NCI-H1436 (cell line): ENCODE measurements around the gene BTAF1.

Source experiments
- DNase-seq: peaks from one replicate; lab custom pipeline; 2025; lab: John Stamatoyannopoulos, UW

BTAF1 gene

GRCh38 chr10:91908337-91909116 lies 15.0 kb upstream of the BTAF1 start:
- DNase-seq = peak; percentile 59

DNA sequence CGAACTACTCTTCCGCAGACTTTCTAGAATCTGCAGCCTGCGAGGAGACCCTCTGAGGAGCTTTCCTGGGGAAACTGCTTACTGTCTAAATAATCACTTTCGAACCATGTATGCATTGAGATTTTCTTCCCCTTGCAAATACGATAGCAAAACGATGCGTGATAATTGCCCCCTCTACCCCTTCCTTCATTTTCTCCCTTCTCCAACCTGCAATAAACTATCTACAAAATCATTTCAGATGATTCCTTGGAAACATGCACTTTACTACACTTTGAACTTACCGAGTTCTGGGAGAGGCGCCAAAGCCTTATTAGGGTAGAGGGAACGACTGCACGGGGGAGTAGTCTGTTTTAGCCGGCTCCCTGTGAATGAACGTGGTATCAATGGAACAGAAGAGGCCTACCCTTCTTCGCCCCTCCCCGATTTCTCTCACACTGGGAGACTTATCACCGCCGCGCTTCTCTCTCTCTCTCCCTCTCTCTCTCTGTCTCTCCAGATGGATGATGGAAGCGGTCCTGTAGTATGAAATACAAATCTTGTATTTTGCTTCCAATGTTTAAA lies 14.4 kb upstream of the BTAF1 start, which contains the start of gene FGFBP3:
FGFBP3 (minus strand) TSS at position 370 of the 561 bp plus-strand sequence. CDS start 517 bp downstream, outside the sequence.
- peak; percentile 34 for DNase-seq

- DNase-seq = no peak
These were observed 13.1 kb upstream of the BTAF1 start for GRCh38 chr10:91910467-91910866.

DNA sequence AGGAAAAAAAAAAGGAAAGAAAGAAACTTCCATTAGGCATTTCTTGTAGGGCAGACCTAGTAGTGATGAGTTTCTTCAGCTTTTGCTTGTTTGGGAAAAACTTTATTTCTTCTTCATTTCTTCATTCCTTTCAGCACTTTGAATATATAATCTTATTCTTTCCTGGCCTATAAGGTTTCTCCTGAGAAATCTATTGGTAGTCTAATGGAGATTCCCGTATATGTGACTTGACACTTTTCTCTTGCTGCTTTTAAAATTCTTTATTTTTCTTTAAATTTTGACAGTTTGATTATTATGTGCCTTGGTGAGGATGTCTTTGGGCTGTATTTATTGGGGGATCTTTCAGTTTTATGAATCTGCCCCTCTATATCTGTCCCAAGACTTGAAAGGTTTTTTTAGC lies 3.9 kb upstream of the BTAF1 start:
- no peak for DNase-seq

GRCh38 chr10:91924212-91925021 lies 847 bp downstream of the BTAF1 start:
- DNase-seq = no peak

DNA sequence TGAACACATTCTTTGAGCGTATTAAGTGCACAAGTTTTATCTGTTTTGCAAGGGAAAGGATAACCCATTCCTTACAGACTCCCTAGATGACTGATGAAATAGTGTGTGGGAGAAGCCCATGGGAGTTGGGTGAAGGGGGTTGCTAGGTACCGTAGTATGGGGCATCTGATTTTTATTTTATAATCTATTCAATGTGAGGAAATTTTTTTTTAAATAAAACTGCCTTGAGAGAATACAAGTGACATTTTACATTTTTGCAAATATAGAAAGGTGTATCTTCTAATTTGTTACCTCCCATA lies 1.4 kb downstream of the BTAF1 start:
- DNase-seq = no peak

DNA sequence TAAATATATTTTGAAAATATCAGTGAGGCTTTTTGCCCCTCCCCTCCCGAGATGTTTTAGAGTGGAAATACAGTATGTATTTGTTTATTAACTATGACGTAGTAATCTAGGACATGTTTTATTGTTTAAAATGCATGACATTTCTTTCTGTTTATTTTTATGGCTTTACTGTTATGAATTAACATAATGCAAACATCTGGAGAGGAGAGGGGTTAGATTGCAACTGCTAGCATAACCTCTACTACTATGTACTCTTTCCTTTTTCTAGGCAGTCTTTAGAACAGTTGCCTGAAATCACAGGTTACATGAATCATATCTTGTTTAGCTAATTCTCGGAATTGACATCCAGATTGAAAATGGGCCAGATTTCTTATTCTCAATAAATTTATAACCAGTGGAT lies 7.4 kb downstream of the BTAF1 start:
- no peak for DNase-seq

DNA sequence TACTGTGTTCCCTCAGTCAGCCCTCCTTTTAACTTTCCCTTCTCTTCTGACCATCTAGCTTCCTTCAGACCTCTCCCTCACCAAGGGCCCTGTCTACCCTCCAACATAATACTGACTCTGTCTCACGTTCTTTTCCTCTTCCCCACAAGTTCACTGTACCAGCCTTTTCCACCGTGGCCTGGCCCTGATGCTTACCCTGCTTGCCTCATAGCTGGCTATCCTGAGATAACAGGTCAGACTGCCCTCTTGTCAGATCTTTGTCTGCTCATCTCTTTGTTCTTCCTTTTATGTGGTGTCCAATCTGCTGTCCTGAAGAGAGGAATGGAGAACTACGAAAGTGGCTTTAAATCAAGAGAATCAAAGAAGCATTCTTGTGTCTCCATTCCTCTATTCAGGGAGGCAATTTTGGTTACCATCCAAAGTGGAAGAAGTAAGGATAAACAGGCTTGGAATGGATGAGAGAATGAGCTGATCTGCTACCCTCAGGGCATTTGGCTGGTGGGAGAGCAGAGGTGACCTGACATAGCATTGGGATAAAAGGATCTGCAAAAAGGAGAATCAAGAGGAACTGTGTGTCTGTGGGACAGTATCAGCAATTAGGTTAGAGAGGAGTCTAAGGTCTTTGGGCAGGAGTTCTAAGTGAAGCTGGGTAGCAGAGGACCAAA lies 8.1 kb downstream of the BTAF1 start:
- no peak for DNase-seq

DNA sequence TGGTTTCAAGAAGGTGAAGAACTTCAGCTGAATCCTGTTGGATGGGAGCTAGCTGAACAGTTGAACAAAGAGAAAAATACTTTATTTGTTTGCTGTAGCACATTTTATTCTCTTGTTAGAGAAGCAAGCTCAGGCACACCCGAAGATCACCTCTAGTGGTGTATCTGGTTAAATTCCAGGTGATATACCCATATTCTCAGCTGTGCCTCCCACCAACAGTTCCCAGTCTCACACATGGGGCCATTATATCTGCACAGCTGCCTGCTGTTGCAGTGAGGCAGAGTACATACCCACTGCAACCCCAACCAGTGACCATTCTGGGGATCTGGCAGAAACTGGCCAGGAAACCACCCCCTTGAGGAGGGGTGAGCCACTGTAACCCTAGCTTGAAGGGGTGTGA lies 9.2 kb downstream of the BTAF1 start:
- no peak for DNase-seq

- DNase-seq = no peak
These were observed 12.3 kb downstream of the BTAF1 start for GRCh38 chr10:91935886-91936285.

GRCh38 chr10:91939653-91940052 lies 16.1 kb downstream of the BTAF1 start:
- DNase-seq = no peak

GRCh38 chr10:91941426-91941825 lies 17.9 kb downstream of the BTAF1 start:
- no peak for DNase-seq

GRCh38 chr10:91944880-91945630 lies 21.5 kb downstream of the BTAF1 start:
- DNase-seq = no peak

DNA sequence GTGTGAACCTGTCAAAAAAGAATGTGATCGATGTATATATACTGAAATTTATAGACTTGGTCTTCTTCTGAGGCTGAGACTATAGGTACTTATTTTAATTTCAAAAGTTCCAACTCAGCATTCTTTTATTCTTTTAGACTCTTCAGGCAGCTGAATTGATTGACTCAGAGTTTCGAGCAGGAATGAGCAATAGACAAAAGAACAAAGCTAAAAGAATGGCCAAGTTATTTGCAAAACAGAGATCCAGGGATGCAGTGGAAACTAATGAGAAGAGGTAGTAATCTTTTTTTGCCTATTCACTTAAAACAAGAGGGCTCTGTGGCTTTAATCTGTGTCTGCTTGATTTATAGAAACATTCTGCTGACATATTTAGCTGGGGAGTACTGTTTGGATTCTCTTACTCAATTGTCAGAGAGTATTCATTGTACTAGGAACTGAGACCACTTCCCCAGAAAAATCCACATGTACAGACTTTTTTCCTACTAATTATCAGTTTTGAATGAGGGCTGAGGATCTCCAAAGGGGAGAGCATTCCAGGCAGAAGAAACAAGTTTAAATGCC lies 30.1 kb downstream of the BTAF1 start:
- DNase-seq = no peak

- no peak for DNase-seq
These were observed 31.5 kb downstream of the BTAF1 start for GRCh38 chr10:91955114-91955513.

DNA sequence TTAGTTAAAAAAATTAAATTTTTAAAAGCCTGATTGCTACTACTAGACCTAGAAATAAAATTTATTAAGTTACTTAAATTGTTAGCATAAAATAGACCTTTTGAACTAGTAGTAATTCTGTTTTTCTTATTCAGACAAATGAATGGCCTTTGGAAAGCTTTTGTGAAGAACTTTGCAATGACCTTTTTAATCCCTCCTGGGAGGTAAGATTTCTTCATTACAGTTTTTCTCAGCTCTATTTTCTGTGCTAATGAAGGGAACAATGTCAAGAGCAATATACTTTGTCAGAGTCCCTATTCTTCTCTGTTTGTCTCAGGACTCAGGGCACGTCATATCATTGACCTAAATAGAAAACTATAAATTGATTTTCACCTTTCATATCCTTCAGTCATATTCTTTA lies 33.5 kb downstream of the BTAF1 start:
- no peak for DNase-seq

GRCh38 chr10:91969297-91969696 lies 45.7 kb downstream of the BTAF1 start:
- no peak for DNase-seq

DNA sequence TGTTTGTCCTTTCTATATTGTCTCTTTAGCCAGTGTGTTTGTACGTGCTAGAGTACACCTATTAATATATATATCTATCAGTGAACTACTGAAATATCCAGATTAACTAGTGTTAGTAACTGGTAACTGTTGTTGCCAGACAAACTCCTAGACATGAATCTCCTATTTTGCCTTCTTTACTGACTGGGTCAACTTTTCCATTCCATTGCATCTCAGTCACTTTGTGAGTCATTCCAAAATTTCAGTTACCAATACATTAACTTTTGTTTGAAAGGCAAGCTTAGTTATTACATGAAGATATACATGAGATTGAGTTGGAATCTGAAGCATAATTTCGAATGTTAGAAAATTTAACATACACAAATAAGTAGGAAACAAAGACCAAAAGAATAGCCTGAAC lies 51.4 kb downstream of the BTAF1 start:
- DNase-seq = no peak

DNA sequence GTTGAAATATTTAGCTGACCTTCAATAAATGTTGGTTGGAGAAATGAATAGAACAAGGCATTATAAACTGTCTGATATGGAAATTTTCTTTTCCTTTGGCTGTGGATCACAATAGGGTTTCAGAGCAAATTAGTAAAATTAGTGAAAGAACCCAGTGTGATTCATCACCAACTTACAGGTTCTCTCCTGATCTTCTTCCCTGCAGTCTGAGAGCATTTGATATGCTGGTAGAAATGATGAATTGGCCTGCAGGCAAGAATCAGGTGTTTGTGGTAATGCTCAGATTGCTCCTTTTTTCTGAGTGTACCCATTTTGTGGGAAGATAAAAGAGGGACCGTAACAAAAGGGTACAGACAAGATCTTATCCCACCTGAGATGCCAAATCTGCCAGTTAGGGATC lies 51.9 kb downstream of the BTAF1 start:
- no peak for DNase-seq

DNA sequence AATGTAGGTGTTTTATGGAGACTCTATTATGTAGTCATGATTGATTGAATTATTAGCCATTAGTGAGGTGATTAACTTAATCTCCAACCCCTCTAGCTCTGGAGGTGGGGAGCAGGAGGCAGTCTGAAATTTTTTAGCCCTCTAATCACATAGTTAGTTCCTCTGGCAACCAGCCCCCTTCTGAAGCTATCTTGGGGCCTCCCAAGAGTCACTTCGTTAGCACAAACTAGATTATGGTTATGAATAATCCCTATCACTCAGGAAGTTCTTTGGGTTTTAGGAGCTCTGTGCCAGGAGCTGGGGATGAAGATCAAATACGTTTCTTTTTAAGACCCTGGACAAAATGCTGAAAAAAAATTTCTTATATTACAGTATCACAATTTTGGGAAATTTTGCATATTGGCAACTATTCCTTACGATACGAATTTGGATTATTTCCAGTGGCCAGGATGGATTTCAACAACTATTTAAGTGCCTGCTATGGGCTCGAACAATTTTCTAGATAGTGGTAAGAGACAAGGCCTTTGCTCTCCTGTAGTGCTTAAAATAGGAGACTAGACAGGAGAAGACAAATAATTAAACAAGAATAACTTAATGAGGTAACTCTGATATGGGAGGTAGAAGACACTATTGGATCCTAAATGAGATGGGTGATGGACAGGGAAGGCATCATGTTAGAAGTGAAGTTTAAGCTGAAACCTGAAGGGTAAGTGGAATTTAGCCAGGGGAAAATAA lies 52.9 kb downstream of the BTAF1 start:
- no peak for DNase-seq

DNA sequence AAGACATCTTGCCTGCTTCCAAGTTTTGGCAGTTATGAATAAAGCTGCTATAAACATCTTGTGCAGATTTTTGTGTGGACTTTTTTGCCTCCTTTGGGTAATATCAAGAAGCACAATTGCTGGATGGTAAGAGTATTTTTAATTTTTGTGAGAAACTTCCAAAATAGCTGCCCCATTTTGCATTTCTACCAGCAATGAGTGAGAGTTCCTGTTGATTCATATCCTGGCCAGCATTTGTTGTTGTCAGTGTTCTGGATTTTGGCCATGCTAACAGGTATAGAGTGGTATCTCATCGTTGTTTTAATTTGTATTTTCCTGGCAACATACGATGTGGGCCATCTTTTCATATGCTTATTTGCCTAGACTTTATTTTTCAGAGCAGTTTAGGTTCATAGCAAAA lies 53.9 kb downstream of the BTAF1 start:
- DNase-seq = no peak
